Ascending aorta (tissue), 2 donors: Measurements from ENCODE around the gene PDE7B. TPM values are rescaled to one million over a fixed set of nuclear protein-coding genes. Genes with fewer than 3 reads are reported as not detected.

Experiments used
- DNase-seq, 2 donors: peaks; one replicate each; pipeline ENCODE4 v3.0.0-alpha.2; 2019; ENCODE audit warnings: low spot score in 2 of 2
- H3K27ac ChIP-seq, 2 donors: fragments of 200-600 bp; sonication (generic); one replicate each; pipeline ENCODE4 v1.5.1; 2016 to 2017; ENCODE audit warnings: mild to moderate bottlenecking in 1 of 2
- H3K27me3 ChIP-seq: fragments of 200-600 bp; sonication (generic); one replicate; pipeline ENCODE4 v1.5.1; 2017
- H3K36me3 ChIP-seq, 2 donors: fragments of 200-600 bp; sonication (generic); one replicate each; pipeline ENCODE4 v1.5.1; 2016
- H3K4me1 ChIP-seq, 2 donors: fragments of 200-600 bp; sonication (generic); one replicate each; pipeline ENCODE4 v1.5.1; 2016 to 2017; ENCODE audit warnings: mild to moderate bottlenecking in 1 of 2
- H3K4me3 ChIP-seq, 2 donors: fragments of 200-600 bp; sonication (generic); one replicate each; pipeline ENCODE4 v1.5.1; 2016 to 2017; ENCODE audit warnings: mild to moderate bottlenecking in 1 of 2
- H3K9me3 ChIP-seq, 2 donors: fragments of 200-600 bp; sonication (generic); one replicate each; pipeline ENCODE4 v1.5.1; 2016
- intact Hi-C: fragments of 100-400 bp; cut with DNase I; formaldehyde crosslinking; loops from one replicate; pipeline ENCODE4 v1.15.1; 2023
- total RNA-seq: library from RNA; depleted of rRNA; stranded (reverse); fragments of >200 nt; gene quantifications from one replicate; pipeline ENCODE4 v1.1.0, GENCODE V29; 2016
- TF ChIP-seq, protein P1 (sequence below), 3 experiments: fragments of 200-600 bp in 2 of 3; fragments of 450-650 bp in 1 of 3; sonication (generic) in 2 of 3; IDR thresholded peaks; one replicate each; pipeline ENCODE4 v1.5.1; 2016 to 2019; ENCODE audit warnings: antibody characterized with exemption in 3 of 3, mild to moderate bottlenecking in 1 of 3, moderate library complexity in 1 of 3

PDE7B gene
- total RNA-seq, 1 donor from 2014 or later = 6.0 TPM

DNA sequence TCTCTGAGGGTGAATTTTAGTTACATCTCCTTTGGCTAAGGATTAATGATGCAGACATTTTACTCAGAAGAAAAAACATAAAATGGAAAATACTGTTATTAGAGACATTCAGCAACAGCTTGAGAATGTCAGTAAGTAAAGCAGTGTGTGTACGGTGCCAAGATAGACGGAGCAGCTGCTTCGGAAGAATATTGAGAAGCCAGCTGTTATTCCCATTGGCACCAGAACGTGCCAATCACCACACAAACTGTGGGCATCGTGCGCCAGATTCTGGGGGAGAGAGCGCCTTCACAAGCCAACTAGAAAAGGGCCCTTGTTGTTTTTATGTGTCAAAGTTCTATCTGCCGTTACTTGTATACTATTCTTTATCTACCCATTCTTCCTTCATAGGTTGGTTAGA is 235.2 kb downstream of the PDE7B start:
- H3K9me3 ChIP-seq = no peaks in the 10 kb centered on the region
- TF ChIP-seq, protein P1, sequence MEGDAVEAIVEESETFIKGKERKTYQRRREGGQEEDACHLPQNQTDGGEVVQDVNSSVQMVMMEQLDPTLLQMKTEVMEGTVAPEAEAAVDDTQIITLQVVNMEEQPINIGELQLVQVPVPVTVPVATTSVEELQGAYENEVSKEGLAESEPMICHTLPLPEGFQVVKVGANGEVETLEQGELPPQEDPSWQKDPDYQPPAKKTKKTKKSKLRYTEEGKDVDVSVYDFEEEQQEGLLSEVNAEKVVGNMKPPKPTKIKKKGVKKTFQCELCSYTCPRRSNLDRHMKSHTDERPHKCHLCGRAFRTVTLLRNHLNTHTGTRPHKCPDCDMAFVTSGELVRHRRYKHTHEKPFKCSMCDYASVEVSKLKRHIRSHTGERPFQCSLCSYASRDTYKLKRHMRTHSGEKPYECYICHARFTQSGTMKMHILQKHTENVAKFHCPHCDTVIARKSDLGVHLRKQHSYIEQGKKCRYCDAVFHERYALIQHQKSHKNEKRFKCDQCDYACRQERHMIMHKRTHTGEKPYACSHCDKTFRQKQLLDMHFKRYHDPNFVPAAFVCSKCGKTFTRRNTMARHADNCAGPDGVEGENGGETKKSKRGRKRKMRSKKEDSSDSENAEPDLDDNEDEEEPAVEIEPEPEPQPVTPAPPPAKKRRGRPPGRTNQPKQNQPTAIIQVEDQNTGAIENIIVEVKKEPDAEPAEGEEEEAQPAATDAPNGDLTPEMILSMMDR (IDR thresholded peaks at IDR 0.05) = no peak
- H3K4me3 ChIP-seq = no peak overlapping the region
- no peaks in the 10 kb centered on the region for H3K27me3 ChIP-seq
- intact Hi-C loops = no loop called here
- no peak for DNase-seq
- H3K4me1 ChIP-seq = no peaks in the 10 kb centered on the region
- no peak overlapping the region for H3K27ac ChIP-seq
- H3K36me3 ChIP-seq = no peaks in the 10 kb centered on the region

DNA sequence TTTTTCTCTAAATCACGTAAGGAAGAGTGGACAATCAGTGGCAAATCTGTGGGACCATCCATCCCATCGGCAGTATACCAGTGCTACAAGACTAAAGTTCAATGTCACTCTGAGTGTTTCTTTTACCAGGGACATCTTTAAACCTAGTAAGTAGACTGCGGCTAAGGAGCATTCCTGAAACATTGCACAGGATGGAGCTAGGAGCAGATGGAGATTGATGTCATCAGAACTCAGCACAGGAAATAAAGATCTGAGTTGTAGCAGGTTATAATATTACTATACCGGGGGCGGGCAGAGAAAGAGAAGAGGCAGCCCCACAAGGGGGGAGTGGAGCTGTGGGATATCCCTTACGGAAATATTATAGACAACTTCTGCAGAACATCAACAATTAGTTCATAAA is 236.5 kb downstream of the PDE7B start:
- Histone ChIP-seq H3K27ac (no peak overlapping the region), H3K36me3 (no peaks in the 10 kb centered on the region), H3K27me3 (no peaks in the 10 kb centered on the region), H3K4me3 (no peak overlapping the region), H3K4me1 (no peaks in the 10 kb centered on the region), H3K9me3 (no peaks in the 10 kb centered on the region)
- intact Hi-C loops = no loop called here
- TF ChIP-seq, protein P1 (IDR thresholded peaks at IDR 0.05) = no peak
- no peak for DNase-seq

DNA sequence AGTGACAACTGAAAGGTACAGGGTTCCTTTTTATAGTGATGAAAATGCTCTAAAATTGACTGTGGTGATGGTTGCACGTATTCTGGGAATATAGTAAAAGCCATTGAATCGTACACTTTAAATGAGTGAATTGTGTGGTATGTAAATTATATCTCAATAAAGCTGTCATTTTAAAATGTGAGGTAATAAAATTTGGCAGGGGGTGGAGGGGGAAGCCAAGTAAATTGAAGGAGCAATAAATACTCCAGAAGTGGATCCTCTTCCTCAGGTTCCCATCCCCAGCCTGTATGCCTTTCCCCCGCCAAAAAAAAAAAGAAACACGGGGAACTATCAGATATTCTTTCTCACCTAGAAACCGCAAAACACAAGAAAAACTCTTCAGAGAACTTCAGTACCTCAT is 237.2 kb downstream of the PDE7B start:
- Histone ChIP-seq H3K36me3 (no peaks in the 10 kb centered on the region), H3K9me3 (no peaks in the 10 kb centered on the region), H3K27ac (no peak overlapping the region), H3K27me3 (no peaks in the 10 kb centered on the region), H3K4me1 (no peaks in the 10 kb centered on the region), H3K4me3 (no peak overlapping the region)
- no peak for DNase-seq
- intact Hi-C loops = no loop called here
- TF ChIP-seq, protein P1 (IDR thresholded peaks at IDR 0.05) = no peak

DNA sequence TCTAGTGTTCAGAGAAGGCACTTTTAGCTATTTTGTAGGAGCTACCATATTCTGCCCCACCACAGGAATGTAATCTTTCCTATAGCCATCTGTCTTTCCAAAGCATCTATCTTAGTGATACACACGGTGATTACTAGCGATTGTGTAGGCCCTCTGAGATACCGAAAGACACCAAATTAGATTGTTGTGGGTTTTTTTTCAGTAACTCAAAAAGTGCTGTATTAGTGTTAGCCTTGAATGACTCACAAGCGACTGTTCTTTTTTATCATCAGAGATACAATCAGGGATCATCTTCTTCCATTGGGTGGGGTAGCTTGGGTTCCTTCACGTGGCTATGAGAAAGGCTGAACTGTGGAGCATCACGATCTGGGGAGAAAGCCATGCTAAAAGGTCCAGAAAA is 238.4 kb downstream of the PDE7B start:
- no peaks in the 10 kb centered on the region for H3K9me3 ChIP-seq
- H3K27ac ChIP-seq = no peak overlapping the region
- H3K4me3 ChIP-seq = no peak overlapping the region
- no peak for DNase-seq
- intact Hi-C loops = no loop called here
- TF ChIP-seq, protein P1 (IDR thresholded peaks at IDR 0.05) = no peak
- no peaks in the 10 kb centered on the region for H3K4me1 ChIP-seq
- H3K36me3 ChIP-seq = no peaks in the 10 kb centered on the region
- H3K27me3 ChIP-seq = no peaks in the 10 kb centered on the region

DNA sequence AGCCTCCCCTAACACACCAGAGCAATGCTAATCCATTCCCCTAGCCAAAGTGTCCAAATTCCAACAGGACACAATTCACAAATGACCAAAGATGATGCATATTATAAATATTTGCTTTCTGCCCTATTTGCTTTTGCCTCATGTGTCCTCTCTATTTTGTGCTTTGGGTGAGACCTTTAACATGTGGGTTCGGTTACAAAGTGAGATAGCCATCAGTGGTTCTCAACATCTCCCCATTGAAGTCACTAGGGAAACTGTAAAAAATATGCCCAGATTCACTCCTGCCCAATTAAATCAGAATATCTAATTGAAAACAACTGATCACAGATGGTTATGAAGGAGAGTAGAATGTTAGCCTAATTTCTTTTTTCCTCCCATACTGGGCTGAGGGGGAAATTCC is 239.4 kb downstream of the PDE7B start:
- H3K27me3 ChIP-seq = no peaks in the 10 kb centered on the region

More for the DNA sequence above, 239.4 kb downstream of the PDE7B start:
- Histone ChIP-seq H3K36me3 (no peaks in the 10 kb centered on the region), H3K27ac (no peak overlapping the region), H3K9me3 (no peaks in the 10 kb centered on the region), H3K4me3 (no peak overlapping the region), H3K4me1 (no peaks in the 10 kb centered on the region)
- TF ChIP-seq, protein P1 (IDR thresholded peaks at IDR 0.05) = no peak
- no peak for DNase-seq
- intact Hi-C loops = no loop called here
